Tibial artery (tissue), 4 donors: ENCODE results near the gene CCNO.

Experiments
- DNase-seq, 2 donors: peaks; one replicate each; pipeline ENCODE4 v3.0.0-alpha.2; 2019
- H3K27ac ChIP-seq, 2 donors: fragments of 200-600 bp; sonication (generic) in 1 of 2; 1 replicate in 1 of 2; 2 replicates in 1 of 2; pipeline ENCODE4 v1.5.1; 2018 to 2019; ENCODE audit warnings: mild to moderate bottlenecking in 1 of 2
- H3K27me3 ChIP-seq, 2 donors: fragments of 200-600 bp; sonication (generic) in 1 of 2; one replicate each; pipeline versions ENCODE4 v1.5.1 to v1.6.0; 2016 to 2019
- H3K36me3 ChIP-seq, 3 donors: fragments of 200-600 bp; sonication (generic) in 2 of 3; one replicate each; pipeline ENCODE4 v1.5.1; 2016 to 2019; ENCODE audit warnings: mild to moderate bottlenecking in 2 of 3
- H3K4me1 ChIP-seq, 4 donors: fragments of 200-600 bp; sonication (generic) in 2 of 4; 1 replicate in 3 of 4; 2 replicates in 1 of 4; pipeline ENCODE4 v1.5.1; 2016 to 2019
- H3K4me3 ChIP-seq, 2 donors: fragments of 200-600 bp; sonication (generic) in 1 of 2; 1 replicate in 1 of 2; 2 replicates in 1 of 2; pipeline ENCODE4 v1.5.1; 2018 to 2019; ENCODE audit warnings: mild to moderate bottlenecking in 2 of 2
- H3K9me3 ChIP-seq, 3 donors: fragments of 200-600 bp; sonication (generic) in 1 of 3; one replicate each; pipeline ENCODE4 v1.5.1; 2016 to 2019
- CTCF ChIP-seq, 2 experiments: fragments of 200-600 bp in 1 of 2; fragments of 450-650 bp in 1 of 2; IDR thresholded peaks; one replicate each; pipeline ENCODE4 v1.5.1; 2017 to 2019; ENCODE audit warnings: antibody characterized with exemption in 2 of 2, mild to moderate bottlenecking in 1 of 2, moderate library complexity in 1 of 2
- intact Hi-C: fragments of 100-400 bp; cut with DNase I; formaldehyde crosslinking; loops from one replicate; pipeline ENCODE4 v1.15.0; 2023; ENCODE audit warnings: low total_unique reads

Gene CCNO, protein sequence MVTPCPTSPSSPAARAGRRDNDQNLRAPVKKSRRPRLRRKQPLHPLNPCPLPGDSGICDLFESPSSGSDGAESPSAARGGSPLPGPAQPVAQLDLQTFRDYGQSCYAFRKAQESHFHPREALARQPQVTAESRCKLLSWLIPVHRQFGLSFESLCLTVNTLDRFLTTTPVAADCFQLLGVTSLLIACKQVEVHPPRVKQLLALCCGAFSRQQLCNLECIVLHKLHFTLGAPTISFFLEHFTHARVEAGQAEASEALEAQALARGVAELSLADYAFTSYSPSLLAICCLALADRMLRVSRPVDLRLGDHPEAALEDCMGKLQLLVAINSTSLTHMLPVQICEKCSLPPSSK

GRCh38 chr5:55232985-55233928 is at the start of gene CCNO:
Gene CCNO, minus strand, starts transcription at chr5:55233608. Its CDS starts 85 bp downstream, at chr5:55233523.
- peak within 1 kb of the TSS; percentile 58 to 60 for H3K4me3 ChIP-seq
- H3K4me1 ChIP-seq = peaks cover 0 to 29% (median 26%) of the 10 kb centered on the region in 4 donors
- no peak for TF ChIP-seq CTCF (IDR thresholded peaks at IDR 0.05)
- H3K27ac ChIP-seq = peak within 1 kb of the TSS; percentile 56 to 66
- H3K9me3 ChIP-seq = no peaks in the 10 kb centered on the region
- H3K36me3 ChIP-seq = no peaks in the 10 kb centered on the region
- DNase-seq = peak; percentile 71 to 86
- H3K27me3 ChIP-seq = peaks cover 0 to 68% of the 10 kb centered on the region in 2 donors
- intact Hi-C loops = loop anchor here (5.0 kb wide), 1 partner anchor 61 kb away; the partner anchor contains the start of gene CDC20B

- no peak for TF ChIP-seq CTCF (IDR thresholded peaks at IDR 0.05)
- intact Hi-C loops = no loop called here
- DNase-seq = no peak
- H3K4me3 ChIP-seq = no peak overlapping the region
- no peaks in the 10 kb centered on the region for H3K27me3 ChIP-seq
- H3K36me3 ChIP-seq = peaks cover 77 to 92% (median 89%) of the 10 kb centered on the region in 3 donors
- H3K27ac ChIP-seq = no peak overlapping the region
- no peaks in the 10 kb centered on the region for H3K4me1 ChIP-seq
- H3K9me3 ChIP-seq = no peaks in the 10 kb centered on the region
These were observed 45.4 kb upstream of the CCNO start for GRCh38 chr5:55278778-55279177.

DNA sequence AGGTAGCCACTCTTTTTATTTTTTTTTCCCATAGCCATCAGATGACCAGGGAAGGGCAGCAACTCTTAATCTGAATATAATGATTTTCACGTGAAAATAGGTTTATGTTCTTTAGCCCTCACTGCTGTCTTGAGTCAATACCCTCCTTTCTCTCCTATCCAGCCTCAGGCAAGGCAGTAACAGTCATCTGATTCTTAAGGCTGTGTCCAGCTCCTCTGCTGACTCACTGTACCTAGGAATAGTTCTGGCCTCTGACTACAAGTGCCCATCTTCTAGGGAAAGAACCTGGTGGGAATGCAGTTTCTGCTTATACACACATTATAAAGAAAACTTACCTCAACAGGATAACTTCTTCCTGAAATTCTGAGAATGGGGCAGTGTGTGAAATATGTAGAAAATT is 43.4 kb upstream of the CCNO start:
- H3K36me3 ChIP-seq = peaks cover 67 to 97% (median 85%) of the 10 kb centered on the region in 3 donors
- intact Hi-C loops = no loop called here
- no peak for TF ChIP-seq CTCF (IDR thresholded peaks at IDR 0.05)

DNA sequence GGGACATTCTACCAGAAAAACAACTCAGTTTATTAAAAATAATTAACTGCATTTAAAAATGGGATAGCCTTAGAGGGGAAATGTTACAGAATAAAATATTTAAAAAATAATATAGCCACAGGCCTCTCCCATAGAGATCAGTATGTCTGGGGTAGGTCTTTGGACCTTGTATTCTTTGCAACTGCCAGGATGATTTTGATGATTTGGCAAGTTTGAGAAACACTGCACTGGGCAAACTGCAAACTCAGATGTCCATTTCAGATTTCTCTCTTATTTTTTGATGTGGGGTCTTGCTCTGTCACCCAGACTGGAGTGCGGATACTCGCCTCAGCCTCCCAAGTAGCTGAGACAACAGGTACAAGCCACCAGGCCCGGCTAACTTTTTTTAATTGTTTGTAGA is 24.9 kb upstream of the CCNO start:
- H3K36me3 ChIP-seq = peaks cover 63 to 80% (median 69%) of the 10 kb centered on the region in 3 donors
- intact Hi-C loops = no loop called here
- no peak for DNase-seq
- no peak for TF ChIP-seq CTCF (IDR thresholded peaks at IDR 0.05)
- no peaks in the 10 kb centered on the region for H3K4me1 ChIP-seq
- H3K9me3 ChIP-seq = no peaks in the 10 kb centered on the region
- no peak overlapping the region for H3K4me3 ChIP-seq
- H3K27me3 ChIP-seq = no peaks in the 10 kb centered on the region
- no peak overlapping the region for H3K27ac ChIP-seq

More for the DNA sequence above, 43.4 kb upstream of the CCNO start:
- Histone ChIP-seq H3K27ac (no peak overlapping the region), H3K9me3 (no peaks in the 10 kb centered on the region), H3K27me3 (no peaks in the 10 kb centered on the region), H3K4me1 (no peaks in the 10 kb centered on the region), H3K4me3 (no peak overlapping the region)
- no peak for DNase-seq

DNA sequence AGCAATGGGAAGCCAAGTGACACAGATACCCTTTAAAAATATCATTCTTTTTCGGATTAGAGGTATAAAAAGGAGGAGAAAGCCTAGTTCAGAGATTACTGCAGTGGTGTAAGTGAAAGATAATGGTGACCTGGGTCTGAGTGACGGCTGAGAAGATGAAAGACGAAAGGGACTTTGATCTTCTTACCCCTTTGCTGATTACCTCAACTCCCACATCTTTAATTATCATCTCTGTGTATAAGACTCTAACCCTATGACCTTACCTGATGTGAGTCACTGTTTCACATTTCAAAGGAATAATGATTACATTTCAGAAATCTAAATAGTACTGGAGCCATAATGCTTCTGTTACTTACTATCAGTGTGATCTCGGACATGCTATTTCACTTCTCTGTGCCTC is 21.4 kb upstream of the CCNO start:
- intact Hi-C loops = no loop called here
- H3K4me1 ChIP-seq = no peaks in the 10 kb centered on the region
- no peak overlapping the region for H3K4me3 ChIP-seq
- H3K9me3 ChIP-seq = no peaks in the 10 kb centered on the region
- H3K27ac ChIP-seq = no peak overlapping the region
- H3K36me3 ChIP-seq = peaks cover 38 to 54% (median 40%) of the 10 kb centered on the region in 3 donors
- no peak for DNase-seq
- TF ChIP-seq CTCF (IDR thresholded peaks at IDR 0.05) = no peak
- H3K27me3 ChIP-seq = no peaks in the 10 kb centered on the region
